H1 (cell line): ENCODE measurements around the gene DPYD. TPM values are rescaled to one million over a fixed set of nuclear protein-coding genes. Genes with fewer than 3 reads are reported as not detected.
A peak's percentile ranks its signal among the peaks of the same experiment; 100 is the strongest.

Experiments
- CTCF ChIA-PET: fragments of 300-600 bp; sonication (Branson Sonifier 250); formaldehyde crosslinking; loops from one replicate; lab custom pipeline; 2021; ENCODE audit not compliant: partially characterized antibody; lab: Charles Lee
- POLR2A ChIA-PET: fragments of 300-600 bp; sonication (Branson Sonifier 250); formaldehyde crosslinking; loops from one replicate; lab custom pipeline; 2021; ENCODE audit warnings: inconsistent platforms; ENCODE audit not compliant: partially characterized antibody; lab: Charles Lee
- DNase-seq, 2 experiments: peaks; one replicate each; pipeline versions ENCODE4 v3.0.0 to v3.0.0-alpha.2; 2010 to 2022; ENCODE audit warnings: low spot score in 2 of 2, low read depth in 1 of 2, mixed read lengths in 1 of 2
- FAIRE-seq: peaks from 2 replicates; lab custom pipeline; 2011; peaks lifted over from hg19 to GRCh38; lab: Jason Lieb, UNC
- H2AFZ ChIP-seq: 2 replicates; pipeline ENCODE4 v1.8.1; 2012; ENCODE audit warnings: low read length, inconsistent platforms
- H2AK5ac ChIP-seq: 2 replicates; pipeline ENCODE4 v1.6.1; 2013; ENCODE audit warnings: low read depth, low read length
- H2BK120ac ChIP-seq: replicated peaks from 2 replicates; pipeline ENCODE3; 2013; ENCODE audit warnings: low read depth, low read length, inconsistent platforms
- H2BK12ac ChIP-seq: 2 replicates; pipeline ENCODE4 v1.6.1; 2013; ENCODE audit warnings: low read depth, low read length
- H2BK15ac ChIP-seq: 2 replicates; pipeline ENCODE4 v1.6.1; 2013; ENCODE audit warnings: low read length
- H2BK20ac ChIP-seq: 2 replicates; pipeline ENCODE4 v1.6.1; 2013; ENCODE audit warnings: low read length
- H2BK5ac ChIP-seq: 2 replicates; pipeline ENCODE4 v1.6.1; 2013; ENCODE audit warnings: low read depth, low read length
- H3K14ac ChIP-seq: 2 replicates; pipeline ENCODE4 v1.6.1; 2013; ENCODE audit warnings: inconsistent platforms; ENCODE audit not compliant: insufficient read length
- H3K18ac ChIP-seq: 2 replicates; pipeline ENCODE4 v1.6.1; 2013; ENCODE audit warnings: low read length; ENCODE audit errors: extremely low read depth
- H3K23ac ChIP-seq: 2 replicates; pipeline ENCODE4 v1.6.1; 2013; ENCODE audit warnings: inconsistent platforms; ENCODE audit not compliant: insufficient read length
- H3K23me2 ChIP-seq: 2 replicates; pipeline ENCODE4 v1.6.1; 2013; ENCODE audit warnings: low read depth, low read length
- H3K27ac ChIP-seq: 2 replicates; pipeline ENCODE4 v1.6.1; 2011; ENCODE audit warnings: low read depth, low read length, inconsistent platforms
- H3K27me3 ChIP-seq, 4 experiments: replicated peaks in 1 of 4; 1 replicate in 1 of 4; 2 replicates in 3 of 4; pipeline versions ENCODE4 v1.6.1 to v1.8.1; 2011 to 2013; ENCODE audit warnings: low read length in 3 of 4, mild to moderate bottlenecking in 3 of 4, inconsistent platforms in 2 of 4, mixed read lengths in 2 of 4, moderate library complexity in 1 of 4; ENCODE audit not compliant: control insufficient read depth in 3 of 4, insufficient read depth in 3 of 4; ENCODE audit errors: extremely low read depth in 1 of 4
- H3K36me3 ChIP-seq, 4 experiments: 2 replicates each; pipeline versions ENCODE4 v1.6.1 to v1.8.1; 2011 to 2013; ENCODE audit warnings: mild to moderate bottlenecking in 4 of 4, low read length in 3 of 4, moderate library complexity in 2 of 4, control low read depth in 1 of 4, inconsistent platforms in 1 of 4; ENCODE audit not compliant: insufficient read depth in 4 of 4, control insufficient read depth in 2 of 4
- H3K4ac ChIP-seq: replicated peaks from 2 replicates; pipeline ENCODE3; 2013; ENCODE audit warnings: low read length, low read depth, mixed read lengths, inconsistent platforms; ENCODE audit not compliant: insufficient read length
- H3K4me1 ChIP-seq, 4 experiments: replicated peaks in 1 of 4; 1 replicate in 1 of 4; 2 replicates in 3 of 4; pipeline versions ENCODE4 v1.6.1 to v1.8.1; 2011 to 2013; ENCODE audit warnings: low read length in 3 of 4, inconsistent platforms in 2 of 4, mixed read lengths in 1 of 4; ENCODE audit not compliant: insufficient read depth in 4 of 4, control insufficient read depth in 3 of 4
- H3K4me2 ChIP-seq, 2 experiments: 2 replicates each; pipeline versions ENCODE4 v1.6.1 to v1.8.1; 2011 to 2013; ENCODE audit warnings: low read depth in 2 of 2, low read length in 2 of 2, control low read depth in 1 of 2, inconsistent platforms in 1 of 2, mild to moderate bottlenecking in 1 of 2; ENCODE audit not compliant: insufficient read depth in 1 of 2
- H3K4me3 ChIP-seq, 4 experiments: fragments of 200-600, 300-600 bp in 1 of 4; sonication (generic), shearing (Covaris generic), sonication (Bioruptor Twin) in 1 of 4; 2 replicates each; pipeline versions ENCODE4 v1.5.1 to v1.8.1; 2011 to 2016; ENCODE audit warnings: low read length in 4 of 4, low read depth in 3 of 4, control low read depth in 2 of 4, inconsistent platforms in 2 of 4, mild to moderate bottlenecking in 2 of 4, mixed read lengths in 1 of 4, moderate library complexity in 1 of 4; ENCODE audit not compliant: insufficient read depth in 2 of 4; ENCODE audit errors: extremely low read depth in 1 of 4
- H3K56ac ChIP-seq: replicated peaks from 2 replicates; pipeline ENCODE3; 2013; ENCODE audit warnings: low read depth, mild to moderate bottlenecking, mixed read lengths, low read length, inconsistent platforms; ENCODE audit not compliant: insufficient read length
- H3K79me1 ChIP-seq: 2 replicates; pipeline ENCODE4 v1.6.1; 2013; ENCODE audit warnings: low read depth, low read length, control low read depth
- H3K79me2 ChIP-seq, 2 experiments: 2 replicates each; pipeline versions ENCODE4 v1.6.1 to v1.8.1; 2012 to 2013; ENCODE audit warnings: low read length in 2 of 2, mild to moderate bottlenecking in 2 of 2, inconsistent platforms in 1 of 2; ENCODE audit not compliant: insufficient read depth in 2 of 2, control insufficient read depth in 1 of 2
- H3K9ac ChIP-seq, 4 experiments: replicated peaks in 1 of 4; 1 replicate in 1 of 4; 2 replicates in 3 of 4; pipeline versions ENCODE4 v1.6.1 to v1.8.1; 2011 to 2013; ENCODE audit warnings: low read depth in 3 of 4, low read length in 3 of 4, control low read depth in 2 of 4, mild to moderate bottlenecking in 2 of 4, moderate library complexity in 2 of 4, inconsistent platforms in 1 of 4; ENCODE audit errors: extremely low read depth in 1 of 4
- H3K9me3 ChIP-seq, 2 experiments: 2 replicates each; pipeline versions ENCODE4 v1.6.1 to v1.8.1; 2012 to 2013; ENCODE audit warnings: mild to moderate bottlenecking in 2 of 2, moderate library complexity in 2 of 2, control low read depth in 1 of 2, inconsistent platforms in 1 of 2, low read depth in 1 of 2, low read length in 1 of 2, mixed read lengths in 1 of 2; ENCODE audit not compliant: insufficient read depth in 2 of 2
- H4K20me1 ChIP-seq, 2 experiments: replicated peaks in 1 of 2; 2 replicates each; pipeline versions ENCODE3 to v1.8.1; 2011 to 2013; ENCODE audit warnings: inconsistent platforms in 2 of 2, low read length in 2 of 2, mild to moderate bottlenecking in 1 of 2; ENCODE audit not compliant: insufficient read depth in 2 of 2, control insufficient read depth in 1 of 2
- H4K5ac ChIP-seq: 2 replicates; pipeline ENCODE4 v1.6.1; 2013; ENCODE audit warnings: low read length, low read depth, mixed read lengths, inconsistent platforms; ENCODE audit not compliant: insufficient read length
- H4K8ac ChIP-seq: 2 replicates; pipeline ENCODE4 v1.8.0; 2013; ENCODE audit warnings: mild to moderate bottlenecking, moderate library complexity, low read length, inconsistent platforms; ENCODE audit not compliant: insufficient read depth; ENCODE audit errors: extremely low read depth
- H4K91ac ChIP-seq: replicated peaks from 2 replicates; pipeline ENCODE3; 2013; ENCODE audit warnings: low read length, mixed read lengths, inconsistent platforms; ENCODE audit not compliant: insufficient read length
- BACH1 ChIP-seq: IDR thresholded peaks from 2 replicates; pipeline ENCODE4 v1.6.1; 2012; ENCODE audit warnings: low read length, improper control_type of control experiment
- RAD21 ChIP-seq, 2 experiments: IDR thresholded peaks in 1 of 2; conservative IDR thresholded peaks in 1 of 2; 2 replicates each; pipeline ENCODE4 v1.6.1; 2011; ENCODE audit warnings: low read depth in 2 of 2, low read length in 2 of 2, improper control_type of control experiment in 1 of 2, inconsistent platforms in 1 of 2, mild to moderate bottlenecking in 1 of 2, moderate library complexity in 1 of 2
- WGBS, 2 experiments: shearing (Covaris generic) in 1 of 2; methylation state at CpG; one replicate each; pipeline versions ENCODE4 v1.1.6 to v1.1.7; 2013 to 2015; ENCODE audit warnings: low lambda C conversion rate in 2 of 2, mixed read lengths in 2 of 2, inconsistent platforms in 1 of 2, low coverage in 1 of 2, missing lambda C conversion rate in 1 of 2; ENCODE audit not compliant: insufficient replicate concordance in 2 of 2, insufficient coverage in 1 of 2, insufficient read length in 1 of 2; ENCODE audit errors: extremely low coverage in 1 of 2, missing lambda C conversion rate in 1 of 2; 5-methylcytosine and 5-hydroxymethylcytosine counted together
- polyA plus RNA-seq, 7 experiments: library from polyadenylated mRNA; depleted of rRNA in 3 of 7; stranded (reverse) in 5 of 7; unstranded in 2 of 7; fragments of >200 nt in 5 of 7; fragments of 200-250 nt in 2 of 7; gene quantifications; 1 replicate in 5 of 7; 2 replicates in 1 of 7; 4 replicates in 1 of 7; pipeline versions ENCODE4 v1.2.1 to v1.2.3, GENCODE V29; 2011 to 2013; ENCODE audit warnings: missing spikeins in 2 of 7, mixed read lengths in 2 of 7
- total RNA-seq: library from RNA; stranded (reverse); fragmentation: NEBNext Ultra II Directional; extraction: Animal tissue kit (Norgen Biotek cat#: 25700); gene quantifications from 2 replicates; pipeline ENCODE4 v1.2.1, GENCODE V29; 2021
- TF ChIP-seq, protein P1 (sequence below), 3 experiments: IDR thresholded peaks; 1 replicate in 2 of 3; 2 replicates in 1 of 3; pipeline versions ENCODE4 v1.5.1 to v1.6.1; 2011; ENCODE audit warnings: low read length in 3 of 3, mild to moderate bottlenecking in 3 of 3, inconsistent platforms in 2 of 3, low read depth in 1 of 3, moderate library complexity in 1 of 3; ENCODE audit not compliant: insufficient read depth in 1 of 3; ENCODE audit errors: control extremely low read depth in 1 of 3

Gene DPYD
- total and polyA plus RNA-seq, 2 of the 8 experiments (the other 6 are each of a cell fraction or from before 2014, with no cell fraction given): 0.29 to 0.73 TPM

- DNase-seq (no peak), FAIRE-seq (no peak)
- Histone ChIP-seq H3K4me3 (no peak overlapping the region), H3K56ac (no peak overlapping the region), H3K27me3 (no peaks in the 10 kb centered on the region), H3K9ac (no peak overlapping the region), H2BK5ac (no peak overlapping the region), H2BK15ac (no peak overlapping the region), H3K27ac (no peak overlapping the region), H2BK12ac (no peak overlapping the region), H2AFZ (no peak overlapping the region), H3K18ac (no peak overlapping the region), H3K14ac (no peak overlapping the region), H2BK20ac (no peak overlapping the region), H3K36me3 (no peaks in the 10 kb centered on the region), H4K20me1 (no peaks in the 10 kb centered on the region), H3K79me2 (no peaks in the 10 kb centered on the region), H2BK120ac (no peak overlapping the region), H4K5ac (no peak overlapping the region), H3K4me1 (no peaks in the 10 kb centered on the region), H4K91ac (no peak overlapping the region), H4K8ac (no peak overlapping the region), H2AK5ac (no peak overlapping the region), H3K4me2 (no peak overlapping the region), H3K79me1 (no peaks in the 10 kb centered on the region), H3K9me3 (no peaks in the 10 kb centered on the region), H3K23me2 (no peaks in the 10 kb centered on the region), H3K23ac (no peak overlapping the region), H3K4ac (no peak overlapping the region)
- CTCF ChIA-PET: interaction anchor here (0.6 kb wide), 1 partner anchor 147 kb away, joined by 3 read pairs; no protein-coding TSS in a partner anchor
- 88% methylated on average over 6 of the region's 6 CpGs; no CpG with 5 or more reads in 1 of the 2 experiments for WGBS, 2 experiments
- TF ChIP-seq, protein P1, sequence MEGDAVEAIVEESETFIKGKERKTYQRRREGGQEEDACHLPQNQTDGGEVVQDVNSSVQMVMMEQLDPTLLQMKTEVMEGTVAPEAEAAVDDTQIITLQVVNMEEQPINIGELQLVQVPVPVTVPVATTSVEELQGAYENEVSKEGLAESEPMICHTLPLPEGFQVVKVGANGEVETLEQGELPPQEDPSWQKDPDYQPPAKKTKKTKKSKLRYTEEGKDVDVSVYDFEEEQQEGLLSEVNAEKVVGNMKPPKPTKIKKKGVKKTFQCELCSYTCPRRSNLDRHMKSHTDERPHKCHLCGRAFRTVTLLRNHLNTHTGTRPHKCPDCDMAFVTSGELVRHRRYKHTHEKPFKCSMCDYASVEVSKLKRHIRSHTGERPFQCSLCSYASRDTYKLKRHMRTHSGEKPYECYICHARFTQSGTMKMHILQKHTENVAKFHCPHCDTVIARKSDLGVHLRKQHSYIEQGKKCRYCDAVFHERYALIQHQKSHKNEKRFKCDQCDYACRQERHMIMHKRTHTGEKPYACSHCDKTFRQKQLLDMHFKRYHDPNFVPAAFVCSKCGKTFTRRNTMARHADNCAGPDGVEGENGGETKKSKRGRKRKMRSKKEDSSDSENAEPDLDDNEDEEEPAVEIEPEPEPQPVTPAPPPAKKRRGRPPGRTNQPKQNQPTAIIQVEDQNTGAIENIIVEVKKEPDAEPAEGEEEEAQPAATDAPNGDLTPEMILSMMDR (IDR thresholded peaks at IDR 0.05; ENCODE audit: control extremely low read depth in 1 of 3, insufficient read depth in 1 of 3, low read depth in 1 of 3, low read length in 3 of 3): peak in 2 of 3 experiments; percentile 30 to 33; a peak in 2 of 4 replicates
- TF ChIP-seq BACH1: no peak
- peak; percentile 55 to 68 for TF ChIP-seq RAD21 (IDR thresholded peaks at IDR 0.05 in 1 of 2, conservative IDR thresholded peaks at IDR 0.05 in 1 of 2; ENCODE audit: low read depth in 2 of 2, low read length in 2 of 2)
- POLR2A ChIA-PET: no interaction called here
Measured at GRCh38 chr1:97186381-97186780, 734.5 kb downstream of the DPYD start.
